Measurements from ENCODE around the gene MMP3.
"Not testable (repeated sequence)": the region's sequence is repeated elsewhere in the genome, so short reads cannot be mapped to it uniquely, and the experiment has no call there.

Gene MMP3

DNA sequence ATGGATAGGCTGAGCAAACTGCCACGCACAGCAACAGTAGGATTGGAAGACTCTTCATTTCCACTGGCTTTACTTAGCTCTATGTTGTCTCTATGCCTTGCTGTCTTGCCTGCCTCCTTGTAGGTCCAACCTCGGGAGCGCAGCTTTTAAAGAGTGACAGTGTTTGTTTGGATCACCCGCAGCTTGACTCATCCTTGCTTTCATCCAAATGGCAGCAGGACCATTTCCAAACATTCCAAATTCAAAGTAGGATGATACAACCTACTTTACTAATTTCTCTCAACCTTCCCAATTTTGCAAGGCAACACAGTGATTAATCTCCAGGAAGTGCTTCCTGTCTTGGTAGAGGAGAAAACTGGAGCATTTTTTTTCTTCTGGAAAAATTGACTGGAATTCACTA lies at the start of gene MMP3:
TSS of gene MMP3 (minus strand) at position 121 of the 400 bp plus-strand sequence. CDS start at position 58, 63 bp downstream.
- no peak for DNase-seq

DNA sequence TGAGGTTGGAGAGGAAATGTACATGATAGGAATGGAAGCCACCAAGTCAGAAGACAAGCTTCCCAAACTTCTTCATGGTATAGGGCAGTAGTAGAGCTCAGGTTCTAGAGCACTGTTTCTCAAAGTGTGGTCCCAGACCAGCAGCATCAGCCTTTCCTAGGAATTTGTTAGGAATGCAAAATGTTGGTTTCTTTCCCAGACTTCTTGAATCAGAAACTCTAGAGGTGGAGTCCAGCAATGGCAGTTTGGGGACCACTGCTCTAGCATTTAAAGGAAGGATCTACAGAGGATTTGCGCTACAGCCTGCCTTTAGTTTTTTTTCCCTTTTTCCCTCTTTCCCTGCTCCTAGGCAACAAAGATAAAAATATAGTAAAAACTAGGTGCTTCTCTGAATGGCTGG lies 48.3 kb upstream of the MMP3 start:
- no peak for DNase-seq

DNA sequence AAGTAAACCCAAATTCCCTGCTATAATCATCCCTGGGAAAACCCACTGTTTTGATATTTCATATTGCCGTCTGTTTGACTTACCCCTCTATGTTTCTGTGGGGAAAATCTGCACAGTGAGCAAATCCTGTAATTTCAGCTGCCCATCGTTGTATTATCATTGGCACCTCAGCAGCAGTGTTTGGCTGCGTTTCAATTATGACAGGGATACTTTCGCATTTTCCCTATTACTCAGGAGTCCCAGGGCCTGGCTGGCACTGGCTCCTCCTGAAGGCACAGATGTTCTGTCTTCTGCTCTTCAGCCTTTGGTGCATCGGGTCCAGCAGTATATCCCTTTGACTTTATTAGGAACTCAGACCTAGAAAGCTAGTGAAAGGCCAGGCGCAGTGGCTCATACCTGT lies 43.6 kb upstream of the MMP3 start:
- DNase-seq = no peak

DNA sequence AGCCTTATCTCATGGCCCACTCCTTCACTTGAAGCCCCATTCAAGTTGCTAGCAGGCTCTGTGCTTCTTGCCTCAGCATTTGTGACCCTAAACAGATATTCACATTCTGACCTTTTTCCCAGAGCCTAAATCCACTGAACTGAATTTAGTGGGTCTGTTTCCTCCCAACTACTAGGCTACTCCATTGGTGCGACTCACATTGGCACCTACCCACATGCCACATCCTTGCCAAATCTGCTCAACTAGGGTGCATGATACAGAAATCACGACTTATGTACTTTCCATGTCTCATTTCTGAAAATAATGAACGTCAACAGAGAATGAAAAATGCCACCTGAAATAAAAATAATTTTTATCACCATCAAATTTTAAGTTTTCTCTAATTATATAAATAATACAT lies 39.7 kb upstream of the MMP3 start:
- DNase-seq = peak; percentile 33

DNA sequence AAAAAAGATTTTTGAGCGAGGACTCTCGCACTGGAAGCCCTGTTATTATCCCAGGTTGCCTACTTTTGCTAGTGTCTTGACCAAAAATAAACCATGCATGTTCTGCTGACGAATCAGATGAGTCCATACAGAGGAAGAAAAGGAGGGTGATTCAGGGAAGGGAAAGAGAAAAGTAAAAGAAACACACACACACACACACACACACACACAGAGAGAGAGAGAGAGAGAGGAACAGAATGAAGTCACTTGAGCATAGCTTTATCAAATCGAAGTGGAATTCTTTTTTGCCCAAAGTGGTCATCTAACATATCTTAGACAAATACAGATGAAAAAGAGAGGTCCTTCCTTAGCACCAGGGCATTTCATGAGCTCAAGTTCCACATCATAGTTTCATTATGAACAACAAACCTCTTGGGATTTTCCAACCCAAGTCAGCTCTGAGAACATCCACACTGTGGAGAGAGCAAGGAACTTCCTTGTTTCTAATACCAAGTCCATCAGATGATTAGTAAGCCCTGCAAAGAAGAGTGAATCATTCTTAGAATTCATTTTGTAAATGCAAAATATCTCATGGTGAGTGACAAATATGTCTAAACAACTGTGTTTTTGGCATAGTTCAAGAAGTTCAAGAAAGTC lies 39.1 kb upstream of the MMP3 start:
- peak; percentile 98 for DNase-seq

DNA sequence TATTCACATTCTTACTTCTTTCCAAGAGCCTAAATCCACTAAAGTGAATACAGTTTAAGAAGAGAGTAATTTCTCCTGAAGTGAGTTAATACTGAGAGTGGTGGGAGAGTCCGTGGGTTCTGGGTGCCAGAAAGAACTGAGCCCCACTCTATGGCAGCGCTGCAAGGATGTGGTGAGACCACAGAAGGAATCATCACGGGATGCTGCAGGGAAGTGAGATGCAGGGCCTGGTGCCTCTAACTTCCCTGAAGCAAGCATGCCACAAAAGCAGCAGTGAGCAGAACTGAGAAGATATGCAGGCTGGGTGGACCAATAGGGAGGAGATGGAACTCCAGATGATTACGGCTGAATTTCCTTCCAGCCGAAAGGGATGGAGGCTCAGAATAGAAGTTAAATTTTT lies 36.4 kb upstream of the MMP3 start:
- DNase-seq = peak; percentile 48

DNA sequence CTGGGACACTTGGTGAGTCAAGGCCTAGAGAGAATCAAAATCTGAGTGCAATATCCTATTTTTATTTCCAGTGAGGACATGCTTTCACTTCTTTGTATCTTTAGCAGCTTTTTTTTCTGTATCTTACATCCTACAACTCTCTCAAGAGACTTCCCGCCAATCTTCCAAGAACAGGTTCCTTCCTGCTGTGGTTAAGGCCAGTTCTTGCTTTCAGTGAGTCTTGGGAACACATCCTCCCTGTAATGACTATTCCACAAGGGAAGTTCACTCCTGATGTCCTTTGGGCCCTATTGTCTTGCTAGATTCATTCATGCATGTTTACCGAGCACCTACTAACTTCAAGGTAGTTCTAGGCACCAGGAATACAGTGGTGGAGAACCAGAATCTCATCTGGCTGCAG lies 35.2 kb upstream of the MMP3 start:
- no peak for DNase-seq

DNA sequence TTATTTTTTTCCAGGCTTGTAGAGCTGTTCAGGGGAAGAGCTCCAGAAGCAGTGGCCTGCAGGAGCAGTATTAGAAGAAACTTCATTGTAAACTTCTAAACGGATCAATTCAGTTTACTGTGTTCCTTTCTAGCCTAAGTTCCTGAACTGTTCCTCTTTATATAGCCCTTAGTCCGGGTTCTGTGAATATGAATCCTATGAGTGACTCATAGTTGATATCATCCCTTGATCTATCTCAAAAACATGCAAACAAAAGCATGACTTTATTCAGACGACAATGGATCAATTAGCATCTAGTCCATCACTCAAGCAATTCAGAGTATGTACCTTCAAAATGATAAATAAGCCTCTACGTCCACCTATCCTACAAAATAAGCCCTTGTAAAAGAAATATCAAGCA lies 31.4 kb upstream of the MMP3 start, which contains the start of gene MMP12:
TSS of gene MMP12 (minus strand) at position 131 of the 400 bp plus-strand sequence. CDS start at position 86, 45 bp downstream.
- DNase-seq = no peak

DNA sequence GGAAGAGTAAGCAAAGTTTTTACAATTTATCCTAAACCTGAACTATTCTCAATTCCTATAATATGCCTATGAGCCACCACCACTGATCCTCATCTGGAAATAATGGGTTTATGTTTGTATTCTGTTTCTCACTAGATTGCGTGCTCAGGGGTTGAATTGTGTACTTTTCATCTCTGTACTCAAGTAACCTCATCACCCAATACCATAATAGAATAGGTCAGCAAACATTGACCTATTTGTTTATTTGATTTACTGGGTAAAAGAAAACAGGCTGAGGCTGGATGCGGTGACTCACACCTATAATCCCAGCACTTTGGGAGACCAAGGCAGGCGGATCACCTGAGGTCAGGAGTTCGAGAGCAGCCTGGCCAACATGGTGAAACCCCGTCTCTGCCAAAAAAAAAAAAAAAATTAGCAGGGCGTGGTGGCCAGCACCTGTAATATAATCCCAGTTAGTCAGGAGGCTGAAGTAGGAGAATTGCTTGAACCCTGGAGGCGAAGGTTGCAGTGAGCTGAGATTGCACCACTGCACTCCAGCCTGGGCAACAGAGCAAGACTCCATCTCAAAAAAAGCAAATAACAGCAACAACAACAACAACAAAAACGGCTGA lies 26.1 kb upstream of the MMP3 start:
- not testable (repeated sequence) for DNase-seq

DNA sequence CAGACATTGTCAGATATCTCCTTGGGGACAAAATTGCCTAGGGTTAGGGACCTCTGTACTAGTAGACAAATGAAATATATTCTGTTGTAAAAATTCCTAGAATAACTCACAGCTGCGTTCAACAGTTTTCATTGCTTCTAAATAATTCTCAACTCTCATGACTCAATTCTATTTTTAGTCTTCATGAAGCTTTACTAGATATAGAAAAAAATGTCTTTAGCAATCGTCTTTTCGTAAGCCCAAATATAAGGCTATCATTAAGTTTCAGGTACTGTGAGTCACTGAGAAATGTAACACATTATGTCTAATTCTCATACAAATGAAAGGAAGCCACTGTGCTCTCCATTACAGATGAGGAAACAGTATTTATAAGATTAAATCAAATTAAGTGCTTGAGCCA lies 24.9 kb upstream of the MMP3 start:
- DNase-seq = no peak

DNA sequence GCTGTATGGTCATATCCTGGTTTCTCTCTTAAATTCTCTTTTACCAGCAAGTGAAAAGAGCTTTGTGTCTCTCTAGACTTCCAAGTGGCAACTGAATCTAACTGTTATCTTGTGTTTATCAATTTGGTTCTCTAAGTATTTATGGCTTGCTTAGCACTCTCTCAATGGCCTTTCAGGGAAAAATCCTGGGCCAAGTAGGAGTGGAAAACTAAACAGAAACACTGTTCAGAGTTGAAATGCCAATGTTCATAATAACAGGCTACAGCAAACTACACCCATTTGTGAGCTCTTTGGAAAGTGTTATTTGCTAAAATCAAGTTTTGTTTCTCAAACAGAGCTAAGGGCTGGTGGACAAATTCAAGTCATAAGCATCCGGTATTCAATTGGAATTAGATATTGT lies 21.3 kb upstream of the MMP3 start:
- no peak for DNase-seq

DNA sequence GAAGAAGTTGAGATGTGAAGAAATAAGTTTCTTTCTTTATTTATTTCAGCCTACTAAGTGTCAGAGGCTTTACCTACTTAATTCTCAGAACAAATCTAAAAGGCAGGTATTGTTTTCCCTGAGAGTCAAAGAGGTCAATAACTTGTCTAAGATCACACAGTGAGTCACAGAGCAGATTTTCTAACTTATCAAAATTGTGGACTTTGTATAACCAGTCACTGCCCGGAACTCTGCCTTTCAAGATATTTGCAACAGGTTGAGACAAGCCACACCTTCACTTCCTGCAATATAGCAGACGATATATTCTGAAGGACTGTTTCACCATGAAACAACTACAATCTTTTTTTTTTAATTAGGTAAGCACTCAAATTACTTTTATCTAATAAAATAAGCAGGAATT lies 10.5 kb upstream of the MMP3 start:
- DNase-seq = no peak

DNA sequence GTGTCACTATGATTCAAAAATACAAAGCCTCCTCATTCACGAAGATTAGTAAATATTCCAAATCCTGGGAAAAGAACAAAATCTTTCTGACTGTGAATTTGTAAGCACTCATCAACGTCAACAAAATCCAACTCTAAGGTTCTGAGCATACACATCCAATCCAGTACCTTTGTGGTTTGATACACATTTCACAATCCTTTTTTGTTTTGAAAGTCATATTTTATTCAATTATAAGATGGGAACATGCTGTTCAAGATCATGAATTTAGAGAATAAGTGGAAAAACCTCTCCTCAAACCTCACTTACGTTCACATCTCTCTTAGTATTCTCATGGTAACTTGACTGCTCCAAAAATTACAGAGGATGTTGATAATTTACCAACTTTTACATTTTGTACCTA lies 9.6 kb upstream of the MMP3 start:
- DNase-seq = no peak

DNA sequence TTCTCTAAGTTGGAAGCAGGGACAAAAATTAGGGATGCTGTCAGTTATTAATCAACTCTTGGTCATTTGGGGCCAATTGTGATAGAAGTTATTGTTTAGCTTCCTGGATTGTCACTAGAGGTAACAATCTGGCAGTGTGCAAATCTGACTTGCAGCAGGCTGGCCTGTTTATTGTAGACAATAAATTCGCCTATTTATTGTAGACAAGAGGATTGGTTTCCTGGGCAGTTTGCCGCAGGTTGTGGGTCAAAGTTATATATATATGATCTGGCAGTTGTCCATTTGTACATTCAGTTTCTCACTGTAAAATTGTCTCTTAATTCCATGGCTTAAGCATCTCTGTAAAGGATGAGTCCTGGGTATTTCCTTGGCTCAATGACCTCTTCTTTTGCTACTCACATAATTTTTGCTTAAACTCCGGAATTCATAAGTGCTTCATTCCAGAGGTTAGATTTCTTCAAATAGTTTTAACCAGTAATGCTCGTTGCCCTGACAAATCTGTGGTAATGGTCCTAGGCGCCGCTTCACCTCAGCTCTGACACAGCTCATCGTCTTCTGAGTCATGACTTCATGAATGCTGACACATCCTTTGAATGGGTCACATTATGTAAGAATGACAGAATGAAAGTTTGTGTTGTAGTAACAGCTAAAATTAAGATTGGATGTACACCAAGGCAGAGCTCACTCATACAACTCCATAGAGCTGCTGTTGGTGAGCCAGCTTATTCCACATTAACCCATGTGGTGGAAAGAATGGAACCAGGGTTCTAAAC lies 7.8 kb upstream of the MMP3 start:
- no peak for DNase-seq

DNA sequence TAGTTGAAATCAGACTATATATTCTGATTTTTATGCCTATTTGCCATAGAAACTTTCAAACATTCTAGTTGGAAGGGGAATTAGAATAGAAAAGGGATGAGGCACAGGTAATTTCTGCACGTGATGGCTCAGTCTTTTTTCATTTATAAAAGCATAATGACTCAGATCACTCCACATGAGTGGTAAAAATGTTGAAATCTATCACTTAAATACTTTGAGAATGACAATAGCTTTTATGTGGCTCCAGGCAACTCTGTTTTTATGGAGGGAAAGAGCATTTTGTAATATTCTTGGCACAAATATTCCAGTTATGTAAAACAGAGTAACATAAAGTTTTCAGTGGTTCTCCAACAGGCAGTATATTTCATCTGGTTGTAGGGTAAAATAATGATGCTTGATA lies 5.9 kb upstream of the MMP3 start:
- DNase-seq = no peak

DNA sequence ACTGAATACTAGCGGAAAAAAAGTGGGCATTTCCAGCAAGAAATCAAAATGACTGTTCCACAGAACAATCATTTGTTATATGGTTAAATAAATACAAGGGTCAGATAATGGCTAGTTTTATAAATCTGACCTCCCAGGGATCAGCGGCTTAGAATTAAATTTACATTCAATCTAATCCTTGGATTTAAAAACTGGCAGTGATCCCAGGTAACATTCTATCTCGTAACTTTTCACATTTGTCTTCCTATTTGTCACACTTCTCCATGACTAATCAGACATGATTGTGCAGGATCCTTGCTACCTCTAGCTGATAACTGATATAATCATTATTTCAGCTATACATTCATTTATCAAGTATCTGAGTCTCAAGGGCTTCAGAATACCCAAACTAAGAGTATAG lies 2.9 kb upstream of the MMP3 start:
- DNase-seq = no peak

DNA sequence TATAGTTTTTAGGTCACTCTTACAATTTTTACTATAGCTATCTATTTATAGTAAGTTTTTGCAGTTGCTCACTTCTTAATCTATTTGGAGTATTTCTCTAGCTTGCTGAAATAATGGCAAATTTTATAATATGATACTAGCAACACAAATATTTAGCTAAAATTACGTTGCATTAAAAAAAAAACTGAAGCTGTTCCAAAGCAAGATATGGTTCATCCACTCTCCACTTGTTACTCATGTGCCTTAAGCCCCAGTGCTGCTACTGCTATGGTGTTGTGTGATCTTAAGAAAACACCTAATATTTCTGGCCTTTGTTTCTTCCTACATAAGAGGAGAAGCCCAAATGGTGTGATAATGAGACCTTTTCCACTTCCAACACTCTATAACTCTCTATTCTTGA lies 479 bp downstream of the MMP3 start:
- no peak for DNase-seq

DNA sequence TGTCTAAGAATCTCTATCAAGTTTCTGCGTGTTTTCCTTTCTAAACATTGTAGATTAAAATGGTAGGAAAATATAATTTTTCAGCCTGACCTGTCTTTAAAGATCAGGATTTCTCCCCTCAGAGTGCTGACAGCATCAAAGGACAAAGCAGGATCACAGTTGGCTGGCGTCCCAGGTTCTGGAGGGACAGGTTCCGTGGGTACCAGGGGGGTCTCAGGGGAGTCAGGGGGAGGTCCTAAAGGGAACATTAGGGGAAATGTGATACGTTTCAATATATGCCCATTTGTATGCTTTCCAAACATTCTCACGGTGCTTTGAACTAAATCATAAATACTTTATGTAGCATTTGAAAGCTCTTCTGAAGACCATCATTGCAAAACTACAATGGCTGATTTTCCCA lies 3.4 kb downstream of the MMP3 start:
- DNase-seq = no peak

DNA sequence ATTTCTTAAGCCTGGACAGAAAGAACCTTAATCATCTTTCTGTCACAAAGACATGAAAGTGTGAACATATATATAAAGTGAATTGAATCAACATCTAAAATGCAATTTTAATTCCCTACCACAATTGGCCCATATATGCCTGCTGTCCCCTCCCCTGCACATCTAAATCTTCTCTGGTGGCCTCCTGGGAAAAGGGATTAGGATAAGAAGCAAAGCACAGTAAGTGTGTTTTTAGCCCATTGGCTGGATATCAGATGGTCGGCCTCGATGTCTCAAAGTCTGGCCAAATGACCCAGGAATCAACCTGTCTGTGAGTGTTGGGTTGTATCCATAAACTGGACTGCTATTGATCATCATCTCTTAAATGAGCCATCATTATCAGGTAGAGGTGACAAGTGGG lies 5.8 kb downstream of the MMP3 start:
- DNase-seq = no peak

DNA sequence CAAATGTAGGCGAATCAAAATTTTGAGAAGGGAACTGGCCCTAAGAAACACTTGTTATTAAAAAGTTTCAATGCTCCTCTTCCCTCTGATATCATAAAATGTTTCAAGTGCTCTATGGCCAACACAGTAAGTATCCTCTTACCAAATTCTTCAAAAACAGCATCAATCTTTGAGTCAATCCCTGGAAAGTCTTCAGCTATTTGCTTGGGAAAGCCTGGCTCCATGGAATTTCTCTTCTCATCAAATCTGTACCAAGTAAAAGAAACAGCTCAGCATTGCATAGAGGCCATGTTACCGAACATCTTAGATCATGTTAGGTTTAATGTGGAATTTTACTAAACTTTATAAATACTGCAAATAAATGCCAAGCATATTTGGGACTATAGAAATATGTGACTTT lies 6.3 kb downstream of the MMP3 start:
- no peak for DNase-seq

DNA sequence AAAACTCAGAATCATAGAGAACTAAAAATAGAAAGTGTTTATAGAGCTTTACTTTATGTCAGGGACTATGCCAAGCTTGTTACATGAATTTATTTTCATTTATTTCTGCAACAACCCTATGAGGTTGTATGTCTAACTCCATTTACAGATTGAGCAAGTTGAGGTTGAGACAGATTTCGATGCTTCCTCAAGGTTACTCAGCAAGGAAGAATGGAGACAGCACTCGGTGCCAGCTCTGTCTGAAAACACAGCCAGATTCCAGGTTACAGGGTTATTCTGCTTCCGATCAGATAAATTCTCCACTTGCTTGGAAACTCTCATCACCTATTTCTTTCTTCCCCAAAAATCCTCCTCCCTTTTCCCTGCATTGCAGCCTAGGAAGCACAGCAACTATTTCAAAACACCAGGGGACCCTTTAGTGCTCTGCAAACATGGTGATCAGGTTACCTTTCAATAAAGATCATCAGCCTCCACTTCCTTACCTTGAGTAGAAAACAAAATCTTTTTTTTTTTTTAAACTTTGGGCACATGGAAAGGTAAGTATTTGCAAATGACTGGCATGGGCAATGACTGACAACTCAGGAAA lies 7.0 kb downstream of the MMP3 start:
- no peak for DNase-seq

DNA sequence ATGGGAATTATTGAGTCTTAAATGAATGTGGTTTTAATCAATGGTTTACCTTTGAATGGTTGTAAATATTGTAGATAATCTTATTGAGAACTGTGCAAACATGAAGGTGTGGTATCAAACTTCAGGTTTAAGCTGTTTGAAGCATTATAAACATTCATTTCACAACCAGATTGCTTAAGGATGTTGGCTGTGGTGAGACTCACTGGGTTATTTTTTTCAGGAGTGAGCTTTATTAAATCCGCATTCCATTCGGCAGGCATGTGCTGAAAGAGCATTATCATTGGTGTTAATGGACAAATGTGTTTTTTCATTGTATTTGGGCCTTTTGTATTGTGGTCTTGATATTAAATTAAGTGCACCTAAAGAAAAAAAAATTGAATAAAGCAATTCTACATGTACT lies 9.7 kb downstream of the MMP3 start:
- DNase-seq = no peak

DNA sequence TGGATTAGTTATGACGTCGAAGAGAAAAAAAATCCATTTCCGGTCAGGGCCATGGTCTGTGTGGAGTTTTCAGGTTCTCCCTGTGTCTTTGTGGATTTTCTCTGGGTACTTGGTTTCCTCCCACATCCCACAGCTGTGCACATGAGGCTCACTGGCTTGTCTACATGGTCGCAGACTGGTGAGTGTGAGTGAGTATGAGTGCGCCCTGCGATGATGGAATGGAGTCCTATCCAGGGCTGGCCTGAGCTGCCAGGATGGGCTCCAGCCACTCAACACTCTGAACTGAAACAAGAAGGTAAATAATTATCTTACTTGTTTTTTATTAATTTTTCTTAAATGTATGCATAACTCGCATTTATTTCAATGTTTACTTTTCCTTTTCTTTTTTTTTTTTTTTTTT lies 10.8 kb downstream of the MMP3 start:
- no peak for DNase-seq
